K562 (cell line): ENCODE measurements around the gene KIFAP3. TPM values are rescaled to one million over a fixed set of nuclear protein-coding genes. Genes with fewer than 3 reads are reported as not detected.

Experiments
- ATF3 ChIP-seq, 2 experiments: fragments of 450-650 bp in 1 of 2; sonication (generic) in 1 of 2; formaldehyde crosslinking in 1 of 2; IDR thresholded peaks in 1 of 2; conservative IDR thresholded peaks in 1 of 2; 2 replicates each; pipeline versions ENCODE4 v1.6.1 to v1.8.1; 2016 to 2023; ENCODE audit warnings: mild to moderate bottlenecking in 2 of 2, moderate library complexity in 2 of 2, inconsistent platforms in 1 of 2, missing genetic modification reagents in 1 of 2
- CCNT2 ChIP-seq: IDR thresholded peaks from 2 replicates; pipeline ENCODE4 v1.6.1; 2011; ENCODE audit warnings: borderline replicate concordance, low read depth, mild to moderate bottlenecking, moderate library complexity, mixed read lengths, low read length; ENCODE audit not compliant: insufficient read length; ENCODE audit errors: extremely low read depth
- DDX20 ChIP-seq: fragments of 450-650 bp; IDR thresholded peaks from 2 replicates; pipeline ENCODE4 v1.6.1; 2016; ENCODE audit warnings: missing genetic modification characterization, low read depth, mild to moderate bottlenecking, missing compliant biosample characterization, moderate library complexity
- DIDO1 ChIP-seq: fragments of 450-650 bp; IDR thresholded peaks from 2 replicates; pipeline ENCODE4 v1.6.1; 2016; ENCODE audit warnings: low read depth, missing biosample characterization, missing genetic modification characterization
- HNRNPLL ChIP-seq: fragments of 200-400 bp; formaldehyde crosslinking; IDR thresholded peaks from 2 replicates; pipeline ENCODE4 v1.6.1; 2017; ENCODE audit warnings: low read length, low read depth, mild to moderate bottlenecking; ENCODE audit not compliant: poor library complexity, severe bottlenecking
- MYBL2 ChIP-seq, 2 experiments: fragments of 450-650 bp in 1 of 2; sonication (generic) in 1 of 2; formaldehyde crosslinking in 1 of 2; IDR thresholded peaks; 2 replicates each; pipeline versions ENCODE4 v1.6.1 to v1.8.1; 2017 to 2022; ENCODE audit warnings: borderline replicate concordance in 1 of 2, inconsistent platforms in 1 of 2, low read depth in 1 of 2, mild to moderate bottlenecking in 1 of 2, missing genetic modification reagents in 1 of 2, moderate library complexity in 1 of 2
- RBBP5 ChIP-seq: fragments of 200-600 bp; sonication (generic); IDR thresholded peaks from 2 replicates; pipeline ENCODE4 v1.6.1; 2012; ENCODE audit warnings: borderline replicate concordance, mild to moderate bottlenecking, low read length, control low read depth, inconsistent platforms; ENCODE audit not compliant: insufficient read depth, poor library complexity, severe bottlenecking
- RREB1 ChIP-seq: fragments of 250-450 bp; sonication (Bioruptor Pico); IDR thresholded peaks from 2 replicates; pipeline ENCODE4 v1.4.0; 2020
- SRSF7 ChIP-seq: fragments of 200-400 bp; formaldehyde crosslinking; optimal IDR thresholded peaks from 2 replicates; pipeline ENCODE3; 2017; ENCODE audit warnings: mild to moderate bottlenecking, low read depth, low read length
- TEAD1 ChIP-seq, 2 experiments: fragments of 450-650 bp in 1 of 2; sonication (generic) in 1 of 2; formaldehyde crosslinking; IDR thresholded peaks; 2 replicates each; pipeline versions ENCODE4 v1.4.0 to v1.8.0; 2020 to 2022; ENCODE audit warnings: mild to moderate bottlenecking in 2 of 2, missing genetic modification reagents in 1 of 2
- U2AF1 ChIP-seq: fragments of 200-400 bp; formaldehyde crosslinking; optimal IDR thresholded peaks from 2 replicates; pipeline ENCODE3; 2017; ENCODE audit warnings: mild to moderate bottlenecking, low read depth, low read length, moderate library complexity
- ZBTB43 ChIP-seq: sonication (generic); formaldehyde crosslinking; IDR thresholded peaks from 2 replicates; pipeline ENCODE4 v1.8.0; 2023; ENCODE audit warnings: mild to moderate bottlenecking, missing genetic modification reagents
- ZBTB5 ChIP-seq: fragments of 450-650 bp; IDR thresholded peaks from 2 replicates; pipeline ENCODE4 v1.6.1; 2017; ENCODE audit warnings: antibody characterized with exemption
- ZBTB8A ChIP-seq: fragments of 450-650 bp; IDR thresholded peaks from 2 replicates; pipeline ENCODE4 v1.6.1; 2018; ENCODE audit warnings: mild to moderate bottlenecking, moderate library complexity; ENCODE audit not compliant: partially characterized antibody
- ZNF282 ChIP-seq: sonication (generic); formaldehyde crosslinking; IDR thresholded peaks from 2 replicates; pipeline ENCODE4 v1.8.1; 2023; ENCODE audit warnings: missing genetic modification reagents
- polyA plus RNA-seq, 8 experiments: library from polyadenylated mRNA; depleted of rRNA in 4 of 8; stranded (reverse) in 5 of 8; unstranded in 3 of 8; fragments of >200 nt; fragmentation: Nextera tagmentation in 2 of 8; fragmentation: Illumina TruSeq in 1 of 8; extraction: Ambion mirVana in 2 of 8; extraction: Trizol in 1 of 8; gene quantifications; 2 replicates each; pipeline versions ENCODE4 v1.2.1 to v1.2.3, GENCODE V29; 2011 to 2014; ENCODE audit warnings: inconsistent platforms in 1 of 8, missing spikeins in 1 of 8
- total RNA-seq, 7 experiments: library from RNA; depleted of rRNA in 6 of 7; stranded (reverse); fragments of >200 nt in 6 of 7; fragmentation: Illumina TruSeq in 2 of 7; extraction: Trizol in 2 of 7; gene quantifications; 2 replicates each; pipeline versions ENCODE4 v1.2.1 to v1.2.3, GENCODE V29; 2011 to 2021; ENCODE audit warnings: low replicate concordance in 1 of 7

The KIFAP3 gene
- total and polyA plus RNA-seq, 9 of the 15 experiments (the other 6 are each of a cell fraction or from before 2014, with no cell fraction given), result 8.8 to 17.5 (median 11.8) TPM

- TF ChIP-seq ATF3 (IDR thresholded peaks at IDR 0.05) (no peak), ATF3 (CRISPR knock-in tag; conservative IDR thresholded peaks at IDR 0.05) (0 out of 2 replicates have a peak, but pooled peaks have one; percentile 21), ZNF282 (CRISPR knock-in tag) (no peak), DDX20 (tag) (no peak), ZBTB5 (no peak), DIDO1 (tag) (no peak), RREB1 (peak; percentile 76), RBBP5 (peak; percentile 86), CCNT2 (peak; percentile 55), MYBL2 (IDR thresholded peaks at IDR 0.05; ENCODE audit: low read depth) (no peak), MYBL2 (CRISPR knock-in tag; IDR thresholded peaks at IDR 0.05; ENCODE audit: borderline replicate concordance) (no peak), SRSF7 (no peak), ZBTB8A (no peak), TEAD1 (CRISPR knock-in tag; IDR thresholded peaks at IDR 0.05) (peak in 1 of 2 experiments; percentile 15; a peak in 1 of 4 replicates), U2AF1 (peak; percentile 62), ZBTB43 (CRISPR knock-in tag) (no peak), HNRNPLL (peak; percentile 76)
These were observed 181.4 kb downstream of the KIFAP3 start (continued) for GRCh38 chr1:169892927-169893644.
